ENCODE measurements around the gene SLC9A5.
A peak's percentile ranks its signal among the peaks of the same experiment; 100 is the strongest.

The SLC9A5 gene

GRCh38 chr16:67240506-67240905 is 8.3 kb upstream of the SLC9A5 start:
- no peak for DNase-seq

GRCh38 chr16:67241008-67241900 is 7.5 kb upstream of the SLC9A5 start:
- no peak for DNase-seq

- DNase-seq = no peak
These were observed 6.5 kb upstream of the SLC9A5 start for GRCh38 chr16:67242138-67242730.

GRCh38 chr16:67243481-67243880 is 5.3 kb upstream of the SLC9A5 start:
- no peak for DNase-seq

- no peak for DNase-seq
These were observed 4.2 kb upstream of the SLC9A5 start for GRCh38 chr16:67244387-67245185.

GRCh38 chr16:67245186-67245585 is 3.6 kb upstream of the SLC9A5 start:
- DNase-seq = no peak

- DNase-seq = no peak
These were observed 3.1 kb upstream of the SLC9A5 start for GRCh38 chr16:67245674-67246080.

- peak; percentile 96 for DNase-seq
These were observed 2.6 kb upstream of the SLC9A5 start for GRCh38 chr16:67246081-67246755.

GRCh38 chr16:67246756-67247191 is 2.0 kb upstream of the SLC9A5 start:
- no peak for DNase-seq

- peak; percentile 88 for DNase-seq
These were observed 1.3 kb upstream of the SLC9A5 start, which contains the start of gene FHOD1 for GRCh38 chr16:67247192-67248072. TSS of gene FHOD1 (minus strand) at chr16:67247481. CDS start at chr16:67247410, 71 bp downstream.

GRCh38 chr16:67248073-67248400 is 742 bp upstream of the SLC9A5 start:
- peak; percentile 40 for DNase-seq

GRCh38 chr16:67249178-67250044 is 632 bp downstream of the SLC9A5 start:
- DNase-seq = no peak

- DNase-seq = no peak
These were observed 1.2 kb downstream of the SLC9A5 start for GRCh38 chr16:67250045-67250327.

GRCh38 chr16:67252609-67253497 is 4.1 kb downstream of the SLC9A5 start:
- DNase-seq = no peak

- DNase-seq = no peak
These were observed 6.2 kb downstream of the SLC9A5 start for GRCh38 chr16:67254801-67255552.

GRCh38 chr16:67255553-67256221 is 6.9 kb downstream of the SLC9A5 start:
- DNase-seq = no peak

- DNase-seq = no peak
These were observed 8.0 kb downstream of the SLC9A5 start for GRCh38 chr16:67256701-67257230.

Data from right kidney (tissue), 1 donor.